HG02938 (cell line): ENCODE data around the gene FAM98B.

Experiments
- ATAC-seq: cut with Tn5 transposase; IDR thresholded peaks from one replicate; pipeline ENCODE4 v1.9.1; 2021; ENCODE audit warnings: mild to moderate bottlenecking, moderate library complexity; ENCODE audit not compliant: unreplicated experiment

The FAM98B gene

DNA sequence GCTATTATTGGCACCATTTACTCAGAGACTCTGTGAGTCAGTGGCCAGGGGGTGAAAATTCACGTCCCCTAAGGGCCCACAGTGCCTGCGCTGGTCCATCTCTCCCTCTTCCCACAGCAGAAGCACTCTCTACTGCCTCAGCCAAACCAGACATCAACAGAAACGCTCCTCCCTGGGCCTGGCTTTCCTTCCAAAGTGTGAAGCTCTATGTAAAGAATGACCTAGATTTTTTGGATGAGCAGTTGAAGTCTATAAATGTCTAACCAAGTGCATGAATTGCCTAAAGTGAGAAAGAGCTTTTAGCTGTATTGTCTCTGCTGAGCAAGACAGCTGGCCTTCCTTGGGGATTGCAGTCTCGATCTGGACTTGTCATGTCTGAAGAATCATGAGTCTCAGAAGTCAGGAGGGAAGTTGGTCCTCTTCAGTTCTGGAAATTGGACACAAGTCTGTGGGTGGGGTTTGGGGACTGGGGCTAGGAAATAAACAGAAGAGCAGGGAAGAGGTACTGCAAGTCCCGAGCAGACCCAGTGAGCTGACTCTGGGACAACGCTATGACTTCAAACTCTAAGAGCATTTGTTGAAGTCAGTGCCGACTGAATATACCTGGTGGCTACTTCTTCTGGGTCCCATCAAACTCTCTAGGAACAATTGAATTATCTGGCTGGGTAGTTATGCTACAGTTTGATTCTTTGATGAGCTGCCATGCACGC is 81.7 kb downstream of the FAM98B start:
- ATAC-seq: no peak

DNA sequence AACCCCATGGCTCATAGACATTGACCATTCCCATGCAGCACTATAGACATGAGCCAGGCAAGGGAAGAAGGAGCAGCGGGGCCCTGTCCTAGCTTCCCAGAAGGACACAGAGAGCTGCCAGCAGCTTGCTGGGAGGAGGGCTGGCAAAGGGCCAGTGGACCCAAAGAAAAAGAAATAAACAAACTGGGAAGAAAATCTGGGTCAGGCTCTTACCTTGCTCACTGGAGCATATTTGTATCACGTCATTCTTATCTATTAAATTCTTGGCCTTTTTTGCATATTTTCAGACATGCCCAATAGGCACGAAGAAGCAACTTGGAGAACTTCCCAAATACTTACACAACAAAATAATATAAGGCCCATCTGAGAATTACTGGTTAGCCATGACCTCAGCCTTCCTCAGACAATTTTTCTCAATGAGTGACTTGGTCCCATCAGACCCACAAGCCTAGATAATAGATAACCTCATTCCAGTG is 82.3 kb downstream of the FAM98B start:
- no peak for ATAC-seq
